GM12878 (cell line): Measurements from ENCODE around the gene METTL13.

Experiments
- E4F1 ChIP-seq: fragments of 450-650 bp; IDR thresholded peaks from 2 replicates; pipeline ENCODE4 v1.6.1; 2018; ENCODE audit warnings: borderline replicate concordance, mild to moderate bottlenecking; ENCODE audit not compliant: partially characterized antibody
- RAD21 ChIP-seq: IDR thresholded peaks from 2 replicates; pipeline ENCODE4 v1.6.1; 2011; ENCODE audit warnings: mild to moderate bottlenecking, low read depth, low read length, moderate library complexity; ENCODE audit not compliant: insufficient read depth
- TCF7 ChIP-seq: IDR thresholded peaks from 2 replicates; pipeline ENCODE4 v1.6.1; 2014; ENCODE audit warnings: antibody characterized with exemption, borderline replicate concordance
- ZZZ3 ChIP-seq: IDR thresholded peaks from 2 replicates; pipeline ENCODE4 v1.6.1; 2011; ENCODE audit warnings: low read depth; ENCODE audit not compliant: control insufficient read depth, insufficient read length

DNA sequence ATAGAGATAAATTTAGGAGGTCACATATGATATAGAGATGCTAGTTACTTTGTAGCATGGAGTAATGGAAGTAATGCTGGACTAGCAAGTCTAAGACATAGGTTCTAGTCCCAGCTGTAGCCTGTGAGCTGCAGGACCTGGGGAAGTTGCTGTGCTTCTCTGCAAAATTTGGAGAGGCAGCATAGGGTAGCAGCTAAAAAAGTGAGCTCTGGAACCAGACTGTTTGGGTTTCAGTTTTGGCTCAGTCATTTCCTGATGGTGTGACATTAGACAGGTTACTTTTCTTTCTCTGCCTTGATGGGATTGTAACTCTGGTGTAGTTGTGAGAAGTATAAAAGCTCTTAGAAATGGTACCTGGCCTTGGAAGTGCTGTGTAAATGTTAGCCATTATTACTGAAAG is 3.3 kb downstream of the METTL13 start:
- TF ChIP-seq ZZZ3 (no peak), TCF7 (no peak), RAD21 (no peak), E4F1 (no peak)
